Ectodermal cell (in vitro differentiated cells): ENCODE data around the gene TIGD6.

Experiments used
- H3K27ac ChIP-seq: 2 replicates; pipeline ENCODE4 v1.7.0; 2013; ENCODE audit warnings: mild to moderate bottlenecking, low read depth, low read length; ENCODE audit not compliant: insufficient read depth, poor library complexity, severe bottlenecking
- H3K27me3 ChIP-seq: 2 replicates; pipeline ENCODE4 v1.7.0; 2013; ENCODE audit warnings: mild to moderate bottlenecking, low read length; ENCODE audit not compliant: insufficient read depth, control insufficient read depth, poor library complexity, severe bottlenecking
- H3K36me3 ChIP-seq: one replicate; pipeline ENCODE4 v1.7.0; 2013; ENCODE audit warnings: low read length; ENCODE audit not compliant: control insufficient read depth, insufficient read depth
- H3K4me1 ChIP-seq: one replicate; pipeline ENCODE4 v1.7.0; 2013; ENCODE audit warnings: low read length; ENCODE audit not compliant: control insufficient read depth, insufficient read depth
- H3K4me3 ChIP-seq: 2 replicates; pipeline ENCODE4 v1.7.0; 2013; ENCODE audit warnings: low read depth, low read length, control low read depth; ENCODE audit not compliant: insufficient read depth
- H3K9me3 ChIP-seq: 2 replicates; pipeline ENCODE4 v1.7.0; 2013; ENCODE audit warnings: mild to moderate bottlenecking, low read length, moderate library complexity; ENCODE audit not compliant: control insufficient read depth
- WGBS, 2 experiments: methylation state at CpG; one replicate each; pipeline ENCODE4 v1.1.7; 2013; ENCODE audit warnings: missing lambda C conversion rate in 2 of 2; 5-methylcytosine and 5-hydroxymethylcytosine counted together

Gene TIGD6

DNA sequence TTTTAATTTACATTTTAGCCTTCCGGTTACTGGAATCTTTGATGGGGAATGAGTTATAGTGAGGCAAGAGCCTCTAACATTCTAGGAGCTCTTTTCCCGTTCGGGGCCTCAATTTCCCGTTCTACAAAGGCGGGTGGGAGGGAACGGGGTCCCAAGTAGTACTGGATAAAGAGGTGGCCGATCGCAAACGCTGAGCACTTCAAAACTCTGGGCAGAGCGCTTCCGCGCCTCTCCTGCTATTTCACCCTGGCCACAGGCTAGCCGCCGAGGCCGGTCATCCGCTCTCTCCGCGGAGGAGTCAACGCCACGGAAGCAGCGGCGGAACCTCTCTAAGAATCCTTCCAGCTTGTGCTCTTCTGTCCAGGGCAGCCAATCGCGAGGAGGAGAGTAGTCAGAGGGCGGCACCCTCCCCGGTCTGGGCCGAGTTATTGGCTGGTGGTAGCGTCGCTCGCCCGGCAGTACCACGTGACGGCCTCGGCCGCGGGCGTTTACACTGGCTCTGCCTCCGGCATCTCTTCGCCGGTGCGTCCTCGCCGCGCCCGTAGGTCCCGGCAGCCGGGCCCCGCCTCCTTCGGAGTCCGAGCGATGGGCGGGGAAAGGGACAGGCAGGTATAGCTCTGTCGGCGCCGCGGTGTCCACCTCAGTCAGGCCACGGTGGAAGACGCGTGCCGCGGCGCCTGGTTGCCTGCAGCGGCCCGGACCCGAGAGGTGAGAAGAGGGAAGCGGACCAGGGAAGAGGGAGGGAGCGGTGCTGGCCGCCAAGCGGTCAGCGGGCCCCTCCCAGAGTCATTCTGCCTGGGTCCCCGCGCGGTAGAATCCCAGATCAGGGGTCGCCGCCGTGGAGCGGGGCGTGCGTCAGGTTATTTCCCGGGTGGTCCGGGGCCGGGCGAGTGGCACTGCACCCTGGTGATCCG is 39.9 kb downstream of the TIGD6 start, which contains the start of gene SLC26A2:
Gene SLC26A2 (plus strand): TSS at position 487 of the 914 bp plus-strand sequence. CDS start 16,895 bp downstream, outside the sequence.
- H3K27ac ChIP-seq: peak within 1 kb of the TSS; percentile 84
- 0% methylated on average over 84 of the region's 84 CpGs for WGBS, 2 experiments
- peaks cover 9% of the 10 kb centered on the region for H3K4me1 ChIP-seq
- H3K4me3 ChIP-seq: peak within 1 kb of the TSS; percentile 71
- peaks cover 9% of the 10 kb centered on the region for H3K27me3 ChIP-seq
- H3K9me3 ChIP-seq: no peaks in the 10 kb centered on the region
- H3K36me3 ChIP-seq: no peaks in the 10 kb centered on the region

DNA sequence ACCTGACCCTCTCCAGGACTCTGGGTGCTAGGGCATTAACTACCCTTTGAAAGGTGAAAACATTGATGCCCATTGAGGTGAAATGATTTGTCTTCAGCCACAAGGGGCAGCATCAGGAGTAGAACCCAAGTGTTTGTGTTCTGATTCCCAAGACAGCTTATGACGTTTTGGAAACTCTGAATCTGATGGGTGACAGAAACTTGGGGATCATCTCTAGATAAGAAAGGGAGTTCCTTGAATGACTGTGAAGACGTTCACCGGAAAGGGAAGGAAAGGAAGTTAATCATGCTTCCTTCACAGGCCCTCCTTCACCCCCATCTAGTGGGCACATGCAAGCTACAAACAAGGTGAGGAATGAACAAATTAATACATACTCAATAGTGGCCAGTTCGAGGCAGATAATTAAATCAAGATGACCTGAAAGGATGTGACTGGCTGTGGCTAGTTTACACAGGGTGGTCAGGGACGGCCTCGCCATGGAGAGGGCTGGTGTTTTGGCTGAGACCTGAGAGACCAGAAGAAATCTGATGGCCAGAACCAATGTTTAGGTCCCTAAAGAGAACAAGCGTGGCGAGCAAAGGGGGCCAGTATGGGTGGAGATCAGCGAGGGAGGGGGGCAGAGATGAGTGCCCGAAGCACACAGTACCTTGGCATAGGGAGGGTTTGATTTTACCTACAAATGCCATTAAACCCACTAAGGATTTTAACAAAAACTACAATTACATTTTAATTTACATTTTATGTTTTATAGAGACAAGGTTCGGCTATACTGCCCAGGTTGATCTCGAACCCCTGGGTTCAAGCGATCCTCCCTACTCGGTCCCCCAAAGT is 40.8 kb downstream of the TIGD6 start:
- Histone ChIP-seq H3K27me3 (peaks cover 9% of the 10 kb centered on the region), H3K27ac (peak overlapping the region; percentile 84), H3K9me3 (no peaks in the 10 kb centered on the region), H3K36me3 (no peaks in the 10 kb centered on the region), H3K4me3 (peak overlapping the region; percentile 71), H3K4me1 (peaks cover 9% of the 10 kb centered on the region)
- 45 to 49% methylated on average over 13 to 14 of the region's 14 CpGs for WGBS, 2 experiments

DNA sequence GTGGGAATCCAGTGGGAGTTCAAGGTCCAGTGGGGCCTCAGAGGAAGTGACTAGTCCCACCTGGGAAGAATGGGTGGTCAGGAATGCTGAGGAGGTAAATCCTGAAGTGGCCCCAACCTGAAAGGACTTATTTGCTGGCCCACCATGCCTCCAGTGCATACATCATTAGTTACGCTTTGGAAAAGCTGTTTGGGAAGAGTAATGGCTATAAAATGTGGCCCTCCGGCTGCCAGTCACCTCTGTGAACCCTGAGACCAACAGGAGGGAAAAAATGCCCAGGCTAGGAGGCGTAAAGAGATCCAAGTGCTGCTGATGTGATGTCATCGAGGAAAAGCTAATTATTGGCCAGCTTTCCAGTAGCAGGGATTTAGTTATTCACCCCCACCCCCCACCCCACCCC is 42.6 kb downstream of the TIGD6 start:
- Histone ChIP-seq H3K27ac (no peak overlapping the region), H3K4me1 (peaks cover 9% of the 10 kb centered on the region), H3K4me3 (no peak overlapping the region), H3K36me3 (no peaks in the 10 kb centered on the region), H3K27me3 (peaks cover 9% of the 10 kb centered on the region), H3K9me3 (no peaks in the 10 kb centered on the region)
- WGBS, 2 experiments: 91% methylated on average over 4 of the region's 4 CpGs

DNA sequence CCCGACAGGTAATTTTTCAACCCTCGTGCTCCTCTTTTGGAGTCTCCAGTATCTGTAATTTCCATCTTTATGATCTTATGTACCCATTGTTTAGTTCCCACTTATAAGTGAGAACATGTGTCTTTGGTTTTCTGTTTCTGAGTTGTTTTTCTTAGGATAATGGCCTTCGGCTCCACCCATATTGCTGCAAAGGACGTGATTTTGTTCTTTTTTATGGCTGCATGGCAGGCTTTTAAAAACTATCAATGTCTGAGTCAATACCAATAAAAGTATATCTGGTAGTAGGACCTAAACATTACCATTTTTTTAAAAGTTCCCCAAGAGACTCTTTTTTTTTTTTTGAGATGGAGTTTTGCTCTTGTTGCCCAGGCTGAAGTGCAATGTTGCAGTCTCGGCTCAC is 43.8 kb downstream of the TIGD6 start:
- H3K4me1 ChIP-seq: peaks cover 8% of the 10 kb centered on the region
- 88 to 90% methylated on average over 5 of the region's 5 CpGs for WGBS, 2 experiments
- H3K27me3 ChIP-seq: peaks cover 7% of the 10 kb centered on the region
- no peaks in the 10 kb centered on the region for H3K9me3 ChIP-seq
- no peaks in the 10 kb centered on the region for H3K36me3 ChIP-seq
- H3K4me3 ChIP-seq: no peak overlapping the region
- no peak overlapping the region for H3K27ac ChIP-seq

DNA sequence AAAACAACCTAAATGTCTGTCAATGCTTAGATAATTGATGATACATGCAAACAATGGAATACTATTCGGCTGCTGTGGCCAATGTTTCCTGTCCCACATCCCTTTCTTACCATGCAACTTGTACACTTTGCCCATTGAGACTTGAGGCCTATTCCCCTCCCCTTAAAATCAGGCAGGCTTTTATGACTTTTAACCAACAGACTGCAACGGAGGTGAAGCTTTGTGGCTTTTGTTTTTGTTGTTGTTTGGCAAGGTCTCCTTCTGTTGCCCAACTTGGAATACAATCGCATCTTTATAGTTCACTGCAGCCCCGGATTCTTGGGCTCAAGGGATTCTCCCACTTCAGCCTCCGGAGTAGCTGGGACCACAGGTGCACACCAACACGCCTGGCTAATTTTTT is 45.7 kb downstream of the TIGD6 start:
- H3K27ac ChIP-seq: no peak overlapping the region
- WGBS, 2 experiments: 88 to 89% methylated on average over 6 of the region's 6 CpGs
- no peaks in the 10 kb centered on the region for H3K27me3 ChIP-seq
- no peaks in the 10 kb centered on the region for H3K36me3 ChIP-seq
- peaks cover under 1% of the 10 kb centered on the region for H3K4me1 ChIP-seq
- no peak overlapping the region for H3K4me3 ChIP-seq
- no peaks in the 10 kb centered on the region for H3K9me3 ChIP-seq

DNA sequence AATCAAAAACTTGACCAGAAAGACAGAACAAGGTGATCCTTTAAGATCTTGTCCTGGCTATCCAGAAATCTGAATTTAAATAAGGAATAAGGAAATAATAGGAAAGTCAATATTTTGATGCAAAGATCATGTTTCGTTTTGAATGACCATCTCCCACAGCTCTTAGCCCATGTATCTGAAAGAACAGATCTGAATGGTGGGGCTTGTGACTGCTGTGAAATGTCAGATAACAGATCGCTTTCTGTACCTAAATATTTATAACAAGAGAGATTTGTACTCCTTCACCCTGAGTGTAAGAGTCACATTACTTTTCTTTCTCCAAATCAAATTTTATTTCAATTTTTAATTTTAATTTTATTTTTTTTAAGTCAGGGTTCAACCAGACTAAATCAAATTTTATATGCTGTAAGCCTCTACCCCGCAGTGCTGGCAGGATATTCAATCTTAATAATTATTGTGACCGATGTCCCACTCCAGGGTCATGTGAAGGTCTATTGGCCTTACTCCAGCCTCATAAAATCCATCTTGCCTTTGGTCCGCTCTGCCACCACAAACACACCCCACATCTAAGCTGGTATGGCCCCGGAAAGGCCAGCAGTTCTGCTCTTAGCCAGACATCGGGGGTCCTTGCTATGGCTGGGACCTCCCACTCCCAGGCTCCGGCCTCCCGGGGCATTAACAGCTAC is 46.9 kb downstream of the TIGD6 start:
- Histone ChIP-seq H3K27ac (no peak overlapping the region), H3K4me1 (no peaks in the 10 kb centered on the region), H3K36me3 (no peaks in the 10 kb centered on the region), H3K4me3 (no peak overlapping the region), H3K9me3 (no peaks in the 10 kb centered on the region), H3K27me3 (no peaks in the 10 kb centered on the region)
- WGBS, 2 experiments: 94 to 96% methylated on average over 9 of the region's 9 CpGs

DNA sequence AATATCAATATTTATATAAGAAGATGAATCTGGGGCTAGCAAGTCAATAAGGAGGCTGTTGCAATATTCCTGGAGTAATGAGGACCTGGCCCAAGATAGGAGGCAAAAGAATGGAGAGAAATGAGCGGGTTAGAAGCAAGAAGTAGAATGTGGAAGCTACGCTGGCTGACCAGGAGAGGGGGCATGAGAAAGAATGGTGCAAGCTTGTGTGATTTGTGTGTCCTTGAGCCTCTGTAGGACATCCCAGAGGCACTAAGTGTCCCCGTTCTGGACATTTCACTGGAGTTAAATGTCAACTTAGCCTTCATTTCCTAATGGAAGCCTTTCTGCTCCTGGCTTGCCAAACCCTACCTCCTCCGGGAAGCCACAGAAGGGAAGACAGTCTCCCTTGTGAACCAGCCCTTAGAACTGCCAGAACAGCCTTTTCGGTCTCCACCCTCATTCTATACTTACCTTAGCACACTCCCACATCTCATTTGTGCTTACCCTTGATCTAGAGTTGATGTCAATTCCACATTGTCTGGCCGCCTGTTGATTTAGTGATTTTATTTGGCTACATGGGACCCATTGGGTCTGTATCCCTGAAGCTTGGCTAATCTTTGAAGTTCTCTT is 49.2 kb downstream of the TIGD6 start:
- Histone ChIP-seq H3K4me3 (no peak overlapping the region), H3K36me3 (no peaks in the 10 kb centered on the region)
- whole genome bisulfite sequencing, 2 experiments: 78 to 82% methylated on average over 6 of the region's 6 CpGs

DNA sequence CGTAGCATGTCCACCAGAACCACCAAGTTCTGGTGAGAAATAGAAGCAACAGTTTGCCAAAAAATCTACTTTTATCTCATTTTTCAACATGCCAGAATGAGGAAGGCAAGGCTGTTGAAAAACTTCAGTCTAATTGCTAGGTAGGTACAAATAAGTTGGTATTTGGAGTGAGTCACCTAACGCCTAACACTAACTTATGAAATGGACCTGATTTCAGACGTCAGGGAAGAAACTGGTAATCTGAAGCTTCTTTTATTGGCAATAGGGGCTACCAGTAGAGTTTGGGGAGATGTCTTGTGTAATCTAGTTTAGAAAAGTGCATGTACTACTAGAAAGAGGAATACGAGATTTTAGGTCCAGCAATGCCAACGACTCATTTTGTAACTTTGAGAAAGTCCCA is 51.5 kb downstream of the TIGD6 start:
- WGBS, 2 experiments: 92 to 94% methylated on average over 5 of the region's 5 CpGs
- H3K27me3 ChIP-seq: no peaks in the 10 kb centered on the region
- no peaks in the 10 kb centered on the region for H3K9me3 ChIP-seq
- no peaks in the 10 kb centered on the region for H3K36me3 ChIP-seq
- H3K27ac ChIP-seq: no peak overlapping the region
- H3K4me3 ChIP-seq: no peak overlapping the region
- H3K4me1 ChIP-seq: no peaks in the 10 kb centered on the region

More for the DNA sequence above, 49.2 kb downstream of the TIGD6 start:
- H3K27ac ChIP-seq: no peak overlapping the region
- no peaks in the 10 kb centered on the region for H3K27me3 ChIP-seq
- no peaks in the 10 kb centered on the region for H3K4me1 ChIP-seq
- H3K9me3 ChIP-seq: no peaks in the 10 kb centered on the region

DNA sequence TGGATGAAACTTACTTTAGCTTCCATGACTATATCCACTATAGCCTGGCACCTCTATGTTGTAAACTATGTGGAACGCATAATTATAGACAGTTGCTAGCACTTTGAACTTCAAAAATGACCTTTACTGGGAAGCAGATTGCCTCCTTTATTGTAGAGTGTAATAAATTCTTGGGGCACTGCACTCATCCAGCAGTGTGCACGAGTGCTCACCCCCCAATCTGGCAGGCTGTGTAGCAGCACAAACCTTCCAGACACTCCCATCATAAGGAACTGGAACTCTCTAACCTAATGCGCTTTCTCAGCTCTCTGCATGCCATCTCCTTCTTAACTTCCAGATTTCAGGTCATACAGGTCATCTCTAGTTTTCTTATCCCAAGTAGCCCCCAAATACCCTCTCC is 54.3 kb downstream of the TIGD6 start:
- H3K27me3 ChIP-seq: no peaks in the 10 kb centered on the region
- no peak overlapping the region for H3K4me3 ChIP-seq
- H3K27ac ChIP-seq: no peak overlapping the region
- H3K4me1 ChIP-seq: no peaks in the 10 kb centered on the region
- no peaks in the 10 kb centered on the region for H3K36me3 ChIP-seq
- WGBS, 2 experiments: 91 to 93% methylated on average over 3 of the region's 3 CpGs
- no peaks in the 10 kb centered on the region for H3K9me3 ChIP-seq
